SK-N-SH (cell line): ENCODE measurements around the gene CADM1.

Source experiments
- CTCF ChIP-seq: fragments of 200-600 bp; sonication (generic); IDR thresholded peaks from 2 replicates; pipeline ENCODE4 v1.6.1; 2017; ENCODE audit warnings: antibody characterized with exemption, mild to moderate bottlenecking, moderate library complexity
- EP300 ChIP-seq, 2 experiments: IDR thresholded peaks; 2 replicates each; pipeline versions ENCODE4 v1.4.0 to v1.6.1; 2012; ENCODE audit warnings: borderline replicate concordance in 1 of 2, low read depth in 1 of 2, low read length in 1 of 2
- NFIC ChIP-seq: IDR thresholded peaks from 2 replicates; pipeline ENCODE4 v1.4.0; 2012; ENCODE audit warnings: borderline replicate concordance
- RAD21 ChIP-seq: IDR thresholded peaks from 2 replicates; pipeline ENCODE4 v1.6.1; 2012; ENCODE audit warnings: mild to moderate bottlenecking, low read length
- RCOR1 ChIP-seq: fragments of 150-350 bp; IDR thresholded peaks from 2 replicates; pipeline ENCODE4 v1.6.1; 2017; ENCODE audit warnings: antibody characterized with exemption, low read length
- SIN3A ChIP-seq: IDR thresholded peaks from 2 replicates; pipeline ENCODE4 v1.6.1; 2012; ENCODE audit warnings: low read depth, mild to moderate bottlenecking, low read length, moderate library complexity, borderline replicate concordance

- TF ChIP-seq EP300 (IDR thresholded peaks at IDR 0.05; ENCODE audit: borderline replicate concordance in 1 of 2, low read depth in 1 of 2, low read length in 1 of 2), result peak in 1 of 2 experiments; percentile 83; a peak in 2 of 4 replicates
- no peak for TF ChIP-seq CTCF
- no peak for TF ChIP-seq SIN3A
- TF ChIP-seq RCOR1, result peak; percentile 68
- peak; percentile 2; the same call in 1 of the 2 replicates for TF ChIP-seq RAD21
- no peak for TF ChIP-seq NFIC
Observed at GRCh38 chr11:115352805-115353485, 151.3 kb downstream of the CADM1 start.
